Jurkat, Clone E6-1 (cell line): ENCODE data around the gene FBXL7.

Source experiments
- DNase-seq: peaks from one replicate; pipeline ENCODE4 v3.0.0-alpha.2; 2011; ENCODE audit warnings: low read depth, low spot score
- H3K4me3 ChIP-seq: 2 replicates; pipeline ENCODE4 v1.5.1; 2011; ENCODE audit warnings: mild to moderate bottlenecking, low read length, control low read depth, moderate library complexity

Gene FBXL7

DNA sequence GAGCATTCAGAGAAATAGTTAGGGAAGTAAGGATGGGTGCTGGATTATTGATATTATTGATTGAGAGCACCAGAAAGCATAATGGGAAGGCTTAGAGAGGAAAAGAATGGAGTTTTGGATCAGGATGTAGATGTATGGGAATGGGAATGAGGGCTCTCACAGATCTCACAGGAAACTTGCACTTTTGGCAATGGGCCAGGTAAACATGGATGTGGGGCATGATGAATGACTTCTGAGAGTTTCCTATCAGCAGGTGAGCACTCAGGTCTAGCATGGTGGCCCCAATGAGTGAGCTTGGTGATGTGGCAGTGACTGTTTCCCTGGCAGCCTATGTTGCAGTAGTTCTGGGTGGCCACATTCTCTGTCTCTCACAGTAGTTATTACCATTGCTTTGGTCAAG lies 283.8 kb downstream of the FBXL7 start:
- H3K4me3 ChIP-seq: no peak overlapping the region
- DNase-seq: no peak

DNA sequence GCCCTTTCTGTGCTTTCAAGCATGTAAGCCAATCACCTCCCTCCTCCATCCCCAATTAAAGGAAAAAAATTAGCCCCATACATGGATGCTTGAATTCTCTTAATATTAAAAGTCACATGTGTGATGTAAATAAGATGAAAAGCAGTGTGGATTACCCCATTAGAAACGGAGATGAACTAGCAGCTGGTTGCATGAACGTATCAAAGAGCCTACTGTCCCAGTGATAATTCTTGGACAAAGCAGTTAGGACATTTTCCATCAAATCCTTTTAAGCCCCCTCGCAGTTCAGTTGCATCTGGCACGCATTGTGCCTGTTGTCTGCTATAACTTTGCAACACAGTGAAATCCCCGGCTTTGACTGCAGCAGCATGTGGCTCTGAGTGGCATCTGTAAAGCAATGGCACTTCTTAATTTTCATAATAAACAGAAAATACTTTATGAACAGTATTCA lies 285.6 kb downstream of the FBXL7 start:
- no peak for DNase-seq

GRCh38 chr5:15786326-15786725 lies 286.3 kb downstream of the FBXL7 start:
- DNase-seq: no peak
- no peak overlapping the region for H3K4me3 ChIP-seq

More for the DNA sequence above, 285.6 kb downstream of the FBXL7 start:
- no peak overlapping the region for H3K4me3 ChIP-seq

DNA sequence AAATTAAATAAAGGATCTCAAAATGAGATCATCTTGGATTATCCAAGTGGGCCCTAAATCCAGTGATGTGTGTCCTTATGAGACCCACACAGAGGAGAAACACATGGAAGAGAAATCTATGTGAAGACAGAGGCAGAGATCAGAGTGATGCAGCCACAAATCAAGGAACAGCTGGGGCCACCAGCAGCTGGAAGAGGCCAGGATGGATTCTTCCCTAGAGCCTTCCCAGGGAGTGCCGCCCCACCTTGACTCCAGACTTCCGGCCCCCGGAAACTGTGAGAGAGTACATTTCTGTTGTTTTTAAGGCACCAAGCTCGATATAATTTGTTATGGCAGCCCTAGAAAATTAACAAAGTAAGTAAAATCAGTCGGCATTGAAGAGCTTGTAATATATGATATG lies 286.9 kb downstream of the FBXL7 start:
- no peak overlapping the region for H3K4me3 ChIP-seq
- no peak for DNase-seq

DNA sequence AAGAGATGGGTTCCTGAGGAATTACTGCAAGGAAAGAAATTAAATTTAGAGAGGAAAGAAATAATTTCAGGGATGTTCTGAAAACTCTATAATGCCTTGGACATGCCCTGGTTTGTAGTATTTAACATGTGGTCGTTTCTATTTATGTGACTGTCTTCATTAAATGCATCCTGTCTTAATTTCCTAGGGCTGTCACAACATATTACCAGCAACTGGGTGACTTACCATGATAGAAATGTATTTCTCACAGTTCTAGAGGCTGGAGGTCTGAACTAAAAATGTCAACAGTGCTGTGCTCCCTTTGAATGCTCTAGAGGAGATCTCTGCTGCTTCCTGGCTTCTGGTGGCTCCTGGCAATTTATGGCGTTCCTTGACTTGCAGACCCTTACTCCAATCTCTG lies 287.7 kb downstream of the FBXL7 start:
- DNase-seq: no peak
- no peak overlapping the region for H3K4me3 ChIP-seq

- H3K4me3 ChIP-seq: no peak overlapping the region
- DNase-seq: no peak
Observed at GRCh38 chr5:15789642-15790041, 289.7 kb downstream of the FBXL7 start.

DNA sequence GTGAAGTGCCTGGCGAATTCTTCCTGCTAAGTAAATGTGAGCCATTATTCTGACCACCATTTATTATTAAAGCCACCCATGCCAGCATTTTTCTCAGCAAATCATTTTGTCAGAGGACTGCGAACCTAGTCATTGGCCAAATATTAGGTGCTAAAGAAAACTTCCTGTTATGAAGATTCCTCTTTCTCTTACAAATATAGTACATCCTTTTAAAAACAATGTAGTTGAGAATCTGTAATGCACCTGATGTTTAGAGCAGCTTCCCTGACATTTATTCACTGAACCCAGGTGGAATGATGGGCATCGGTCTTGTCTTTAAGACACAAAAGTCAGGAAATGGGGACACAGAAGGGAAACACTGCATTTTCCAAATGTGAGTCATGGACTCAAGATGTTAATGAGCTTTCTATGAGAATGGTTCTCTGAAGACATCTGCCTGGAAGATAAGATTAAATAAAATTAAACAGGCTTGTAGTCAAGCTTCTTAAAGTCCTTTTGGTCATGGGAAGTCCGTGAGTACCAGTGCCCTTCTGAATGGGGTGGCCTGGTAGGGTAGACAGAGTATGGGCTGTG lies 290.6 kb downstream of the FBXL7 start:
- no peak overlapping the region for H3K4me3 ChIP-seq
- DNase-seq: no peak

DNA sequence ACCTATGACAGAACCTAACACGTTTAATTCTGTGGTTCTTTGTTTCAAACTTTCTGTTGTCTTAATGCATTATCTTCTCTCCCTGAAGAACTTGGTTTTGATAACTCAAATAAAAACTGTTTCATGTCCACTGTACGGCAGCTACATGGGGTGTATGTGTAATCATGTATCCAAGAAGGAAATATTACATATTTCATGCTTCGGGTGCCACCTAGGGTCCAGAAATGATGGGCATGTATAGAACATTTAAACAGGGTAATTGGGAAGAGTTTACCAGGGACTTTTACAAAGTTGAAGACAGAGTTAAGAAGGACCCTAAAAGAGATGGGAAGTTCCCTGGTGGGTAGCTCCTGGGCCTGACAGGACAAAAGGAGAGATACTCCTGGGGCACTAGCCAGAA lies 291.3 kb downstream of the FBXL7 start:
- DNase-seq: no peak
- no peak overlapping the region for H3K4me3 ChIP-seq

- DNase-seq: no peak
- H3K4me3 ChIP-seq: no peak overlapping the region
Observed at GRCh38 chr5:15791859-15792258, 291.9 kb downstream of the FBXL7 start.

- no peak for DNase-seq
Observed at GRCh38 chr5:15794052-15794985, 294.3 kb downstream of the FBXL7 start.

GRCh38 chr5:15796096-15796495 lies 296.1 kb downstream of the FBXL7 start:
- H3K4me3 ChIP-seq: no peak overlapping the region
- DNase-seq: no peak

More at GRCh38 chr5:15794052-15794985, 294.3 kb downstream of the FBXL7 start:
- no peak overlapping the region for H3K4me3 ChIP-seq

GRCh38 chr5:15796557-15796956 lies 296.6 kb downstream of the FBXL7 start:
- DNase-seq: no peak
- no peak overlapping the region for H3K4me3 ChIP-seq

GRCh38 chr5:15797116-15797515 lies 297.1 kb downstream of the FBXL7 start:
- no peak for DNase-seq
- H3K4me3 ChIP-seq: no peak overlapping the region

- no peak for DNase-seq
- no peak overlapping the region for H3K4me3 ChIP-seq
Observed at GRCh38 chr5:15798006-15798405, 298.0 kb downstream of the FBXL7 start.

- no peak for DNase-seq
- no peak overlapping the region for H3K4me3 ChIP-seq
Observed at GRCh38 chr5:15799014-15799413, 299.0 kb downstream of the FBXL7 start.

DNA sequence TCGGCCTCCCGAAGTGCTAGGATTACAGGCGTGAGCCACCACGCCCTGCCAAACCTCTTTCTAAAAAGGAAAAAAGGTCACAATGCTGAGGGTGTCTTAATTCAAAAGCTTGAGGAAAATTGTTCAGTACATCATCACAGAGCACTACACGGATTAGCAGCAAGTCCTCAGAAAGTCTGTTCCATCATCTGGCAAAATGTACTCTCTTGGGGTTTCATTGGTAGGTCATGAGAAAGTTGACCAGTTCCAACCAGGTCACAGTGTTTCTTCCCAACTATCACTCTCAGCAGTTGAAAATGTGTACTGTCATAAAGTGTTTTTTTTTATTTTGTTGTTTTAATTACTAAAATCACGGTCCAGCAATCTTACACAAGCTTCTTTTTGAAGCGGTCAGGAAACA lies 299.6 kb downstream of the FBXL7 start:
- no peak for DNase-seq
- no peak overlapping the region for H3K4me3 ChIP-seq

DNA sequence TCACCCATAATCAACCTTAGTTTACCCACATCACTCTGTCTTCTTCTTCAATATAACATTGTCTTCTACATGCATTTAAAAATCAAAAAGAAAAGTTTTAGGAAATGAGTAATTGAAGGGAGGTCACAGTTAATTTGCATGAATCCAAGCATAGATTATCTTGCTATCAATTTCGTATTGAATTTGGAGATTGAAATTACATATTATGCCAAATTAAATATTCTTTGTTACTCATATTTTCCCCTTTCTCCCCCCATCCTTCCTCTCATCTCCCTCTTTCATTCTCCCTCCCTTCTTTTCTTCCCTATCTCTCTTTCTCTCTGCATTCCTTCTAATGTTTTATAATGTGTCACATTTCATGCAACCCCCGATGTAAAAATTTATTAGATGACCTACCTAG lies 303.3 kb downstream of the FBXL7 start:
- no peak overlapping the region for H3K4me3 ChIP-seq
- no peak for DNase-seq

- DNase-seq: no peak
- no peak overlapping the region for H3K4me3 ChIP-seq
Observed at GRCh38 chr5:15806613-15807012, 306.6 kb downstream of the FBXL7 start.

DNA sequence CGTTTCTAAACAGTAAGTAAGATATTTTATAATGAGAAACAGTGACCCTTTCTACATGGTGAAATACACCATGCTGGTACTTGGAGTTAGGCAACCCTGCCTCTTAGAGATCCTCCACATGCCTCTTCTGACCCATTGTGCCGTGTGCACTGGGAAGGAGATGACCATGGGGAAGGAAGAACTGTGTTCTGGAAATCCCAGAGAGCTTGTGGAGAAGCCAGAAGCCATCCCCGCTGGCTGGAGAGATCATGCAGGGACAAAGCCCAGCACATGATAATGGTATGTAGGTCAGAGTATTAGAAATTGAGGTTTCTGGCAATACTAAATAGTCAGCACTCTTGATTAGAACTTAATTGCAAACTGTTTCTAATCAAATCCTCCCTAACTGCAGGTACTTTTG lies 307.3 kb downstream of the FBXL7 start:
- DNase-seq: no peak
- H3K4me3 ChIP-seq: no peak overlapping the region

DNA sequence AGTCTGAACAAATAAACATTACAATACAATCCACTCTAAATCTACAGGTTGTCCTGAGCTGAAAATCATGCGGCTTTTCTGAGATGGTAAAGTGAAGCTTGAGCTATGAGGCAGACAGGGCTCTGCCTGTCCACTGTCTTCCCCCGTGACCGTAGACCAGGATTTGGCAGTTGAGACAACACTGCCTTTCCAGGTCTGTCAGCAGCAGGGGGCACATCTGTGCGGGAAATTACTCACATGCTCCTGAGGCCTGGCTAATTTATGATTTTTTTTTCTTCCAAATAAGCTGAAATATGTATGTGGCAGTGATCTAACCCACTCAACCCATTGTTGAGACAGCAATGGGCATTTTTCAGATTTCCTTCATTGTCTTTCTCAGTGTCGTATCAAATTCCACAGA lies 307.9 kb downstream of the FBXL7 start:
- DNase-seq: no peak

GRCh38 chr5:15808577-15808976 lies 308.6 kb downstream of the FBXL7 start:
- no peak overlapping the region for H3K4me3 ChIP-seq
- DNase-seq: no peak

More for the DNA sequence above, 307.9 kb downstream of the FBXL7 start:
- no peak overlapping the region for H3K4me3 ChIP-seq
